ENCODE measurements around the gene CSF3.

GRCh38 chr17:39970157-39970692 lies 45.0 kb upstream of the CSF3 start:
- TF ChIP-seq, protein P1, sequence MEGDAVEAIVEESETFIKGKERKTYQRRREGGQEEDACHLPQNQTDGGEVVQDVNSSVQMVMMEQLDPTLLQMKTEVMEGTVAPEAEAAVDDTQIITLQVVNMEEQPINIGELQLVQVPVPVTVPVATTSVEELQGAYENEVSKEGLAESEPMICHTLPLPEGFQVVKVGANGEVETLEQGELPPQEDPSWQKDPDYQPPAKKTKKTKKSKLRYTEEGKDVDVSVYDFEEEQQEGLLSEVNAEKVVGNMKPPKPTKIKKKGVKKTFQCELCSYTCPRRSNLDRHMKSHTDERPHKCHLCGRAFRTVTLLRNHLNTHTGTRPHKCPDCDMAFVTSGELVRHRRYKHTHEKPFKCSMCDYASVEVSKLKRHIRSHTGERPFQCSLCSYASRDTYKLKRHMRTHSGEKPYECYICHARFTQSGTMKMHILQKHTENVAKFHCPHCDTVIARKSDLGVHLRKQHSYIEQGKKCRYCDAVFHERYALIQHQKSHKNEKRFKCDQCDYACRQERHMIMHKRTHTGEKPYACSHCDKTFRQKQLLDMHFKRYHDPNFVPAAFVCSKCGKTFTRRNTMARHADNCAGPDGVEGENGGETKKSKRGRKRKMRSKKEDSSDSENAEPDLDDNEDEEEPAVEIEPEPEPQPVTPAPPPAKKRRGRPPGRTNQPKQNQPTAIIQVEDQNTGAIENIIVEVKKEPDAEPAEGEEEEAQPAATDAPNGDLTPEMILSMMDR (IDR thresholded peaks at IDR 0.05): no peak
- TF ChIP-seq EZH2 (IDR thresholded peaks at IDR 0.05; ENCODE audit: borderline replicate concordance, insufficient read depth, low read depth, low read length, poor library complexity, severe bottlenecking): no peak

All from B cell (primary cell).